ENCODE data around the gene ZNF280A. TPM values are rescaled to one million over a fixed set of nuclear protein-coding genes. Genes with fewer than 3 reads are reported as not detected.
"Not testable (repeated sequence)": the region's sequence is repeated elsewhere in the genome, so short reads cannot be mapped to it uniquely, and the experiment has no call there.

The ZNF280A gene
- total and polyA plus RNA-seq, 9 donors, result 0.10 to 0.17 TPM; not detected in 7

GRCh38 chr22:22520667-22521602, 865 bp upstream of the ZNF280A start:
- no peak for DNase-seq
- H3K4me3 ChIP-seq, result no peak overlapping the region
- H3K9me3 ChIP-seq, result no peaks in the 10 kb centered on the region
- no peaks in the 10 kb centered on the region for H3K36me3 ChIP-seq
- 68 to 73% (median 68%) methylated on average over 12 of the region's 12 CpGs for WGBS, 3 donors
- intact Hi-C loops (cut with DNase I), result no loop called here
- TF ChIP-seq, protein P1, sequence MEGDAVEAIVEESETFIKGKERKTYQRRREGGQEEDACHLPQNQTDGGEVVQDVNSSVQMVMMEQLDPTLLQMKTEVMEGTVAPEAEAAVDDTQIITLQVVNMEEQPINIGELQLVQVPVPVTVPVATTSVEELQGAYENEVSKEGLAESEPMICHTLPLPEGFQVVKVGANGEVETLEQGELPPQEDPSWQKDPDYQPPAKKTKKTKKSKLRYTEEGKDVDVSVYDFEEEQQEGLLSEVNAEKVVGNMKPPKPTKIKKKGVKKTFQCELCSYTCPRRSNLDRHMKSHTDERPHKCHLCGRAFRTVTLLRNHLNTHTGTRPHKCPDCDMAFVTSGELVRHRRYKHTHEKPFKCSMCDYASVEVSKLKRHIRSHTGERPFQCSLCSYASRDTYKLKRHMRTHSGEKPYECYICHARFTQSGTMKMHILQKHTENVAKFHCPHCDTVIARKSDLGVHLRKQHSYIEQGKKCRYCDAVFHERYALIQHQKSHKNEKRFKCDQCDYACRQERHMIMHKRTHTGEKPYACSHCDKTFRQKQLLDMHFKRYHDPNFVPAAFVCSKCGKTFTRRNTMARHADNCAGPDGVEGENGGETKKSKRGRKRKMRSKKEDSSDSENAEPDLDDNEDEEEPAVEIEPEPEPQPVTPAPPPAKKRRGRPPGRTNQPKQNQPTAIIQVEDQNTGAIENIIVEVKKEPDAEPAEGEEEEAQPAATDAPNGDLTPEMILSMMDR (IDR thresholded peaks at IDR 0.05), result no peak
- no peak for TF ChIP-seq EP300 (IDR thresholded peaks at IDR 0.05)
- H3K4me1 ChIP-seq (ENCODE audit: insufficient read depth), result no peaks in the 10 kb centered on the region
- no peaks in the 10 kb centered on the region for H3K27me3 ChIP-seq
- no peak overlapping the region for H3K27ac ChIP-seq

GRCh38 chr22:22519591-22519990, 479 bp downstream of the ZNF280A start:
- Histone ChIP-seq H3K4me3 (no peak overlapping the region), H3K27me3 (no peaks in the 10 kb centered on the region), H3K9me3 (no peaks in the 10 kb centered on the region), H3K4me1 (ENCODE audit: insufficient read depth) (no peaks in the 10 kb centered on the region), H3K27ac (no peak overlapping the region), H3K36me3 (no peaks in the 10 kb centered on the region)
- TF ChIP-seq POLR2A (IDR thresholded peaks at IDR 0.05) (no peak), EP300 (IDR thresholded peaks at IDR 0.05) (no peak)
- TF ChIP-seq, protein P1 (IDR thresholded peaks at IDR 0.05), result no peak
- intact Hi-C loops (cut with DNase I), result no loop called here
- no peak for DNase-seq
- 63 to 76% (median 65%) methylated on average over 5 of the region's 5 CpGs for WGBS, 3 donors

- Histone ChIP-seq H3K4me1 (ENCODE audit: insufficient read depth) (no peaks in the 10 kb centered on the region), H3K9me3 (no peaks in the 10 kb centered on the region), H3K27me3 (no peaks in the 10 kb centered on the region), H3K36me3 (no peaks in the 10 kb centered on the region), H3K4me3 (no peak overlapping the region), H3K27ac (no peak overlapping the region)
- WGBS, 3 donors, result 60 to 71% (median 62%) methylated on average over 4 of the region's 4 CpGs
- intact Hi-C loops (cut with DNase I), result no loop called here
- TF ChIP-seq, protein P1 (IDR thresholded peaks at IDR 0.05), result no peak
- TF ChIP-seq EP300 (IDR thresholded peaks at IDR 0.05) (no peak), POLR2A (IDR thresholded peaks at IDR 0.05) (no peak)
- DNase-seq, result no peak
Measured at GRCh38 chr22:22516992-22517391, 3.1 kb downstream of the ZNF280A start.

DNA sequence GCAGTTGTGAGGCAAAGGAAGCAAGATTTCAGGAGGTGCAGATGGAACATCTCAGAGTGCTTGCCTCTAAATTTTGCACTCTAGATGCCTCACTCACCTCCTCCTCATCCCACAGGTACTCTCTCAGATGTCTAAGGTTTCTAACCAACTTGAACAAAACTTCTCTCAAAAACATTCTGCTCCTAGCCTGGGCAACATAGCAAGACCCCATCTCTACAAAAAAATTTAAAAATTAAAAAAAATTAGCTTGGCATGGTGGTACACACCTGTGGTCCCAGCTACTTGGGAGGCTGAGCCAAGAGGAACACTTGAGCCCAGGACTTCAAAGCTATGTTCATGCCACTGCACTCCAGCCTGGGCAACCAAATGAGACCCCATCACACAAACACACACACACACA, 4.2 kb downstream of the ZNF280A start:
- H3K4me3 ChIP-seq, result no peak overlapping the region
- H3K27ac ChIP-seq, result no peak overlapping the region
- no peak for TF ChIP-seq EP300 (IDR thresholded peaks at IDR 0.05)
- TF ChIP-seq, protein P1 (IDR thresholded peaks at IDR 0.05), result no peak
- TF ChIP-seq POLR2A (IDR thresholded peaks at IDR 0.05), result no peak
- H3K9me3 ChIP-seq, result no peaks in the 10 kb centered on the region
- no peaks in the 10 kb centered on the region for H3K27me3 ChIP-seq
- intact Hi-C loops (cut with DNase I), result no loop called here
- no peak for DNase-seq
- no peaks in the 10 kb centered on the region for H3K36me3 ChIP-seq
- no peaks in the 10 kb centered on the region for H3K4me1 ChIP-seq (ENCODE audit: insufficient read depth)

- H3K9me3 ChIP-seq; H3K27ac ChIP-seq; H3K36me3 ChIP-seq; intact Hi-C loops (cut with DNase I); DNase-seq; H3K4me1 ChIP-seq (ENCODE audit: insufficient read depth); H3K4me3 ChIP-seq; H3K27me3 ChIP-seq: not testable (repeated sequence)
- WGBS, 3 donors, result 57 to 62% (median 62%) methylated on average over 8 of the region's 8 CpGs
Measured at GRCh38 chr22:22514431-22514830, 5.6 kb downstream of the ZNF280A start.

Measured in ovary (tissue), 9 donors.